HG03135 (cell line): ENCODE data around the gene PHC2.
"Not testable (repeated sequence)": the region's sequence is repeated elsewhere in the genome, so short reads cannot be mapped to it uniquely, and the experiment has no call there.

ENCODE experiments used
- ATAC-seq: cut with Tn5 transposase; IDR thresholded peaks from one replicate; pipeline ENCODE4 v1.9.1; 2021; ENCODE audit warnings: mild to moderate bottlenecking, moderate library complexity; ENCODE audit not compliant: unreplicated experiment

PHC2 gene

DNA sequence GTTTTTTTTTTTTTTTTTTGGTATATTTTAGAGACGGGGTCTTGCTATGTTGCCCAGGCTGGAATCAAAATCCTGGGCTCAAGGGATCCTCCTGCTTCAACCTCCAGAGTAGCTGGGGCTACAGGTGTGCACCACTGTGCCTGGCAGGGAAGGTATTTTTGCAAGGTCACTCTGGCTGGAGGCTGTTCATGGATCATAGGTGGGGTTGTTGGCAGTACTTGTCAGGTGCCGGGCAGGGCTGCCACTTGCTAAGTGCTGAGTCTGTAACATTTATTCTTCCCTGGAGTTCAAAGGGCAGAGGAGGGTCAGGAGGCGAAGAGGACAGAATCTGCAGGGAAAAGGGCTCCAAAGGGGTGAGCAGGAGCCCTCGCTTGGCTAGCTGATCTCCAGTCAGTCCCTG lies 134.1 kb downstream of the PHC2 start:
- no peak for ATAC-seq

DNA sequence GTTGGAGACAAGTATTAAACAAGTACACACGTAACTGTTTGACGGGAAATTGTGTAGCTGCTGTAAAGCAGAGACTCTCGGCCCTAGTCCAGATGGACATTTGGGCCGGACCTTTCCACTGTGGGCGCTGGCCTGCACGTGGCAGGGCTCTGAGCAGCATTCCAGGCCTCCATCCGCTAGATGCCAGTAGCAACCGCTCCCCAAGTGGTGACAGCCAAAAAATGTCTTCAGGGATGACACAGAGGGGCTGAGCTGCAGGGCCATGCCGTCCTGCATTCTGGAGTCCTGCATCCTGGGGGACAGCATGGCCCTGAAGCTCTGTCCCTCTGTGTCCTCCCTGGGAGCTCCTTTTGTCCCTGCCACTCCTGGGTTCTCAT lies 134.8 kb downstream of the PHC2 start:
- no peak for ATAC-seq

DNA sequence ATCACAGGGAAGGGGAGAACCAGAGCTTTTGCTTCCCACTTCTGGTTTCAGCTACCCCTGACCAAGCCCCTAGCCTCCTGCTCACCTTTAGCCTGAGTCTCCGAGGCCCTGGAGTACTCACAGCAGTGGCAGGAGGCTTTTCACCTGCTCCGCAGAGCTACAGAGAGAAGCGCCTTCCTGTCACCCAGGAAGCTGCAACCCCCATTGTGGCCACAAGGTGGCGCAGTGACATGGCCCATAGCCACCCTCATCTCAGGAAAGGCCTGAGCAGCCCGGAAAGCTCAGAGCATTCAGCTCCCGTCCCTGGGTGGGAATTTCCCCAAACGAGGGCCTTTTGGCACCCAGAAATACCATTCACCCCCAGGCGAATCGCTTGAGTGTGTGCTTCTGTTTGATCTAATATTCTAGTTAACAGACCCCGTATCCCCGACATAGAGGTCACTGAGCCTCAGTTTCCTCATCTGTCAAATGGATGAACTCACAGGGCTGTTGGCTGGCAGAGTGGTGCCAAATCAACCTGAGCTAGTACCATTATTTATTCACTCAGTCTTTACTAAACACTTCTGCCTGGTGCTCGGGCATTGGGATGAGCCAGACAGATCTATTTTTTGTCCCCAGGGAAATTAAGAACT lies 135.3 kb downstream of the PHC2 start:
- peak; percentile 70 for ATAC-seq

DNA sequence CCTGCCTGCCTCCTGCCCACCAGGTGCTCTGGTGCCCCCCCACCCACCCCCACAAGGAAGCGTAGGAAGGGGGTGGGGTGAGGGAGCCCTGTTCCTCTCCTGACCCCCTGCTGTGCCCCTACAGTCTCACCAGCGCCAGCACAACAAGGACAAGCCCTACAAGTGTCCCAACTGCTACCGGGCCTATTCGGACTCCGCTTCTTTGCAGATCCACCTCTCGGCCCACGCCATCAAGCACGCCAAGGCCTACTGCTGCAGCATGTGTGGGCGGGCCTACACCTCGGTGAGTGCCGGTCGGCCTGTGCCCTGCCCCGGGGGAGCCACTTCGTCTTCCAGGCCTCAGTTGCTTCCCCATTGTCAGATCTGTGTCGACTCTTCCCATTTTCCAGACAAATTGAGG lies 135.9 kb downstream of the PHC2 start:
- no peak for ATAC-seq

DNA sequence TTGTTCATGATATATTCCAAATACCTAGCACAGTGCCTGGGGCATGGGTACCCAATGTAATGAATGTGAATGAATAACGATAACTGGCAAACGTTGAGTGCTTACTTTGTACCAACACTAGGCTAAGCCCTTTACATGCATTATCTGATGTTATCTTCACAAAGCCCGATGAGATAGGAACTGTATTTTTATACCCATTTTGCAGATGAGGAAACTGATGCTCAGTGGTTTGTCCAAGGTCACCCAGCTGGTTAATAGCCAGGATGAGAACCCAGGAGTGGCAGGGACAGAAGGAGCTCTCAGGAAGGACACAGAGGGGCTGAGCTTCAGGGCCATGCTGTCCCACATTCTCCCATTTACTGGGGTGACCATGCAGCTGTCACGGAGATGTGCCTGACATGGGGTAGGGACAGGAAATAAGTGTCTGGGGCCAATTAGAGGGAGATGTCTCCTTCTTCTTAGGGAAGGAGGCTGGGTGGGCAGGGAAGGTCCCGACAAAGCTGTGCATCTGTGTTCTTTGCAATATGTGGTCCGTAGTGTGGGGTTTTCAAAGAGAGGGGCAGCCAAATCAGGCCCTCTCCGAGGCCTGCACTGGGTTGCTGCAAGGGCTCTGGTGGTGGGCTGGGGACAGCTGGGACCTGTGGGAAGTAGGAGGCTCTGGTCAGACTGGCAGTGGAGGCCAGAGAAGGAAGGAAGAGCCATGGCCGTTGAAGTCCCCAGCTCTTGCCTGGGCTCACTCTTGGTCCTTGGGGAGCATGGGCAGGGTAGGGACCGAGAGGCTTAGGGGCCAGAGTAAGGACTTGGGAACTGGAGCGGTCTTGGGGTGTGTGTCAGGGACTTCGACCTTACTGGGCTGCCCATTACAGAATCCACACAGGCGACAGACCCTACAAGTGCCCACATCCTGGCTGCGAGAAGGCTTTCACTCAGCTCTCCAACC lies 136.6 kb downstream of the PHC2 start:
- ATAC-seq: no peak

DNA sequence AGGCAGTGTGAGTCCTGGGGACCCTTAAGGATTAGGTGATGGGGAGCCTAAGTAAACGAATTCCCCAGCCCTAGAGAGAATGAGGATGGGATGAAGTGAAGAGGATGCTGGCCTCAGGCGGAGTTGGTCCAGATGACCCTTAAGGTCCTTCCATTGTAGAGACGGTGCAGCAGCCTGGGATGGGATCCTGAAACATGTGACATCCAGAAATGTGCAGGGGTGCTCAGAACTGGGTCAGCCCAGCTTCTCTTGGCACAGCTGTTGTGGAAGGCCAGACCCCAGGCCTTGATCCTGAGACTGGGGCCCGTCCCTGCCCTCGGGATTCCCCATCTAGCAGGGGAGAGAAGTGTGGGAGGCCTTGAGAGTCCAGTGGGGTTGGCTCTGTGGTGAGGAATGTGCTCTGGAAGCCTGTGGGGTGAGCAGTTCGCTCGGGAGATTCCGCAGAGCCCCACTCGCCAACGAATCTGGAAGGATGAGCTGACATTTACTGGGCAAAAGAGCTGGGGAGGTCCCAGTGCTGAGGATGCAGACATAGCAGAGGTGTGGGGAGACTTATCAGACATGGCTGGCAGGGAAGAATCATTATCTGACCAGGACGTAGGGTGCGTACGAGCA lies 138.1 kb downstream of the PHC2 start:
- ATAC-seq: no peak

DNA sequence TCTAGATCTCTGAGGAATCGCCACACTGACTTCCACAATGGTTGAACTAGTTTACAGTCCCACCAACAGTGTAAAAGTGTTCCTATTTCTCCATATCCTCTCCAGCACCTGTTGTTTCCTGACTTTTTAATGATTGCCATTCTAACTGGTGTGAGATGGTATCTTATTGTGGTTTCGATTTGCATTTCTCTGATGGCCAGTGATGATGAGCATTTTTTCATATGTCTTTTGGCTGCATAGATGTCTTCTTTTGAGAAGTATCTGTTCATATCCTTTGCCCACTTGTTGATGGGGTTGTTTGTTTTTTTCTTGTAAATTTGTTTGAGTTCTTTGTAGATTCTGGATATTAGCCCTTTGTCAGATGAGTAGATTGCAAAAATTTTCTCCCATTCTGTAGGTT lies 140.3 kb downstream of the PHC2 start:
- ATAC-seq: not testable (repeated sequence)

DNA sequence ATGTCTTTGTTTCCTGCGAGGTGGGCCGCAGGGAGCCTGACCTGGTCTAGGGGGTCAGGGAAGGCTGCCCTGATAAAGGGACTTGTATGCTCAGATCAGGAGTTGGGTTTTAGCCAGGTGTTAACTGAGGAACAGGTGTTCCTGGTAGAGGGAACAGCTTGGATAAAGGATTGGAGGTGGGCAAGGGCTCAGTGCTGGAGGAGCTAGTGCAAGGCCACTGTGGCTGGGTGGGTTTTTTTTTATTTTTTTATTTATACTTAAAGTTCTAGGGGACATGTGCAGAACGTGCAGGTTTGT lies 141.1 kb downstream of the PHC2 start:
- no peak for ATAC-seq

DNA sequence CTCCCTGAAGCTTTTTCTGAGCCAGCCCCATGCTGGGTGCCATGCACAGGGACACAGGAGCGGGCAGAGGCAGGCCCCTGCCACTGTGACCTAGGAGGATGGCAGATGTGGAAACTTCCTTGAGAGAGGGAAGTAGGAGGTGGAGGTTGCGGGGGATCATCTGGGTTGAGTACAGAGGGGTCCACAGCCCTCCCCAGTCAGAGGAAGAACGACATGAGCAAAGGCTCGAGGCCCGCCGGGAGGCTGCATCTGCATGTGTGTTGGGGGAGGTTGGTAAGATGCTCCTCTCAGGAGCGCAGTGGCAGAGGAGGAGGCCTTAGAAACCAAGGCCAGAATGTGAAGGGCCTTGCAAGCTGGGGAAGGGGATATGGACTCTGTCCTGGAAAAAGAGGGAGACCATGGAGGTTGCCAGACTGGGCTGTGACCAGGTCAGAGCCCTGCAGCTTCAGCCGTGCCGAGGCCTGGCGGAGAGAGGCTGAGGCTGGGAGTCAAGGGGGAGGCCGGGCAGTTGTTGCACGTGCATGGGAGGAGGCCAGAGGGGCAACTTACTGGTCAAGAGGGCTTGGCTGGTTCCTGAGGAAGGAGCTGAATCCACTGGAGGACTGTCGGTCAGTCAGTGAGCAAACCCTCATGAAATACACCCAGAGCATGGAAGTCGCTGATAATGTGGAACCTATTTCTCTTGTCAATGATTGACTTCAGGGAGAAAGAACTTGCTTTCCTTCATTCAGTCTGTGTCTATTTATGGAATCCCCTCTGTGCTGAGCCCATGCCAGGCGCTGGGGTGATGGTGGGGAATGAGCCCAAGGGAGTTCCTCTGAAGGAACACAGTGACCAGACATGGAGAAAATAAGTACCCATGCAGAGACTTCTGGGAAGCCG lies 141.7 kb downstream of the PHC2 start:
- ATAC-seq: no peak

DNA sequence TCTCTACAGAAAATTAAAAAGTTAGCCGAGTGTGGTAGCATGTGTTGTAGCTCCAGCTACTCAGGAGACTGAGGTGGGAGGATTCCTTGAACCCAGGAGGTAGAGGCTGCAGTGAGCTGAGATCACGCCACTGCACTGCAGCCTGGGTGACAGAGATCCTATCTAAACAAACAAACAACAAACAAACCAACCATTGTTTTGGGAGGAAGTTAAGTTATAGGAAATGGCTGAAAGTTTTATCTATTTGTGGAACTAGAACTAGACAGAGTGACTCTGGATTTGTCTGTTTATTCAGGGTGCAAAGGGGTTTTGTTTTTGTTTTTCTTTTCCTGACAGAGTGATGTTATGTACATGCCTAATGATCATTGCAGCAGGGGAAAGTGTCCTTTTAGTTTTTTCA lies 143.6 kb downstream of the PHC2 start:
- ATAC-seq: no peak

DNA sequence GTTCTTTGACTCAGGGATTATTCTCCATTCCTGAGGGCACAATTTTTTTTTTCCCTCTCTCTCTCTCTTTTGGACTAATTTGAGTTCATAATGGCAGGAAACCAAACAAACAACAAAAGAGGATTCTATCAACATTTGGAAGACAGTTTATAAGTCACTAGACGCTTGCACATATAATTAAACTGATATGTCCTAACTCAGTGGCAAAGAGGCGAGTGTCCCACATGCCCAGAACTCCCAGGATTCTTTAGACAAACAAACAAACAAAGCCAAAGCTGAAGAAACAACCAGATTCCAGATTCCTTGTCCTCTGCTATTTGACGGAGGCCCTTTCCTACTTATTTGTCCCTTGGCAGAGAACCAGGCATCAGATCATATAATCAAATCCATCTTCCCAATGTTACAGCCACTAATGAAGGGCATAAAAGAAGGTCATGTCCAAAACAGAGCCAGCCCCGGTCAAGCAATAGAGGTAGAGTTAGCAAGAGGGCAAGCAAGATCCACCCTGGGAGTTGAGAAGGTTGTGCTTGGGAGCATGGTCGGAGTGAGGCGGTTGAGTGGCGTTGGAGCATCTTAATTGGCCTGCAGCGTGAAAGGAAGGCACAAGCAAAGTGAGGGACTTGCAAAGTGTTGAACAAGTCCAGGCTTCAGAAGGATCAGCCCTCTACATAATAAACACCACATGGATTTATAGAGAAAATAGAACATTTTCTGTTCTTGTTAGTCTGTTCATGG lies 144.3 kb downstream of the PHC2 start:
- ATAC-seq: no peak

DNA sequence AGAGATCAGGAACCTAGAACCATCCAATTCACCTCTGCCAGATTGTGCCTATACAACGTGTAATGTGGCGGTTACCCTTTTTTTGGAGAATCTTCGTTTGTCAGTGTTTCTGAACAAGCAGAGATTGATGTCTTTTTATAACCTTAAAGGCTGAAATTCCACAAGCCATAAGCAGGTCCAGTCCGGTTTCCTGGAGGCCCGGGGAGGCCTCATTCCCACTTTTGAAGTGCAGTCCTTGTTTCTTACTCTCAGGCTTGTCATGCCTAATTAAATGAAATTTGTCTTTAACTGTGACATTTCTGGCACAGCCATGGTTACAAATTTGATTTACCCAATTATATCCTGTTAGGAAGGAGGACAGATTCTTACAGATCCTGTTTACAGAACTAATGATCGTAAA lies 146.8 kb downstream of the PHC2 start:
- no peak for ATAC-seq

DNA sequence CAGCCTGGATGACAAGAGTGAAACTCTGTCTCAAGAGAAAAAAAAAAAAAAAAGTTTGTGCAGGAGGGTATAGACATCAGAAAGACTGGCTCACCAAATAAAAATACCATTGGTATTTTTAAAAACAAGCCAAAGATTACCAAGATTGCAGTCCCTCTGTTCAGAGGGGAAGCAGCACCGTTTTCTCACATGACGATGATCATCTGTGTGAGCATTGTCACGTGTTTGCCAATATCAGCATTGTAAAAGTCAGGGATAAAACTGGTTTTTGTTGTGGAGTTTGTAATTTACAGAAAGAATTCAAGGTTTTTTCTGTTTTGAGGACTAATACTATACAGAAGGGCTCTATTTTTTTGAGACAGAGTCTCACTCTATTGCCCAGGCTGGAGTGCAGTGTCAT lies 148.1 kb downstream of the PHC2 start:
- ATAC-seq: no peak

DNA sequence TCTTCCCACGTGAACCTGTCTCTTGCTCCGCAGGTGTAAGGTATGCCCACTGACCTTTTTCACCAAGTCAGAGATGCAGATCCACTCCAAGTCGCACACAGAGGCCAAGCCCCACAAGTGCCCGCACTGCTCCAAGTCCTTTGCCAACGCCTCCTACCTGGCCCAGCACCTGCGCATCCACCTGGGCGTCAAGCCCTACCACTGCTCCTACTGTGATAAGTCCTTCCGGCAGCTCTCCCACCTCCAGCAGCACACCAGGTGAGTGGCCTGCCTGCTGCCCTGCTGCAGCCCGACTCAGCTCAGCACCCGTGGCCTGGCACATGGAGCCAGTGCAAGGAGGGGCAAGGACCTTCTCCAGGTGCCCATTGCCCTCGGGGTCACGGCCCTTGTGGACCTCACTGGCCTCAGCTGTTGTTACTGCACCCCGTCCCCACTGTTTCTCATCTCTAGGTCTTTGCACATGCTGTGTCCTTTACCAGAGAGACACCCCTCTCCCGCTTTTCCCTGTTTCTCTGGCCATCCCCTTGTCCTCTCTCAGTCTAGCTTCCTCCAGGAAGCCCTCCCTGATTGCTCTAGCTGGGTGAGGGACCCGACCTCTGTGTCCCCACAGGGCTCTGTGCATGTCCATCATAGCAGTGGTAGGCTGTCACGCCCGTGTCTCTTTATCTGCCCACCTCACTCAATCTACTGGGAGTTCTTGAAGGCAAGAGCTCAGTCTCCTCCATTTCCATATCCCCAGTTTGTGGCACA lies 149.2 kb downstream of the PHC2 start:
- no peak for ATAC-seq

DNA sequence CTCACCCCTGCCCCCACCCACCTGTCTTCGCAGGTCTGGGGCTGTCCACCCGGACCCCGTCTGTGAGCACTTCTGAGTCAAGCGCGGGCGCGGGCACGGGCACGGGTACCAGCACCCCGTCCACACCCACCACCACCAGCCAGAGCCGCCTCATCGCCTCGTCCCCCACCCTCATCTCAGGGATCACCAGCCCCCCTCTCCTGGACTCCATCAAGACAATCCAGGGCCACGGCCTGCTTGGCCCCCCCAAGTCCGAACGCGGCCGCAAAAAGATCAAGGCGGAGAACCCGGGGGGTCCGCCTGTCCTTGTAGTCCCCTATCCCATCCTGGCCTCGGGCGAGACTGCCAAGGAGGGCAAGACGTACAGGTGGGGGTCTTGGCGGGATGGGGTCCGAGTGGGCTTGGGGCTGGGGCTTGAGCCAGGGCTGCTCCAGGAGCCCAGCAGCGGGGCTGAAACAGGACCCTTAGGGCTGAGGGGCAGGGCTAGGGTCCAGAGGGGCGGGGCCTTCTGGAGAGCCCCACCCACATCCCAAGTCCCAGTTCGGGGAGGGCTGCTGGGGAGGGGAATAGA lies 150.7 kb downstream of the PHC2 start:
- no peak for ATAC-seq

DNA sequence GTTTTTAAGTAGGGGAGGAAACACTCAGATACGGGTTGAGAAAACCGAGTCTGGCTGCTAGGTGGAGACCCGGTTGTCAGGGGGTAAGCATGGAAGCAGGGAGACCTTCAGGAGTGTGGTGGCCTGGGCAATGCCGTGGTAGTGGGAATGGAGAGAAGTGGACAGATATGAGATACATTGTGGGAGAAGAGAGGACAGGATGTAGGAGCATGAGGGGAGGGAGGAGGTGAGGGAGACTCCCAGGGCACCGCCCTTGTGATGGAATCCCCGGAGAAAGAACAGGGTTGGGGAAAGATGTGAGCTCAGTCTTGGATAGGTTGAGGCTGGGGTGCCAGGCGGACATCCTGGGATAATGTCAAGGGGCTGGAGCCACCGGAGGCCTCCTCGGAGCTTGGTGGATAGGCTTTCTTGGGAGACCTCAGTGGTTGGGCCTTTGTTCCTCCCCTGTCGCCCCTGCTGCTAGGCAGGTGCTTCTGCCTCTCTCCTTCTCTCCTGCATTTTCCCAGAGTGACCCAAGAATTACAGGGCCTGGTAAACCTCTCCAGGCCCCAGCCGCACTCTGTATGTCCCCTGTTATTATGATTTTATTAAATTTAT lies 153.3 kb downstream of the PHC2 start:
- ATAC-seq: no peak

DNA sequence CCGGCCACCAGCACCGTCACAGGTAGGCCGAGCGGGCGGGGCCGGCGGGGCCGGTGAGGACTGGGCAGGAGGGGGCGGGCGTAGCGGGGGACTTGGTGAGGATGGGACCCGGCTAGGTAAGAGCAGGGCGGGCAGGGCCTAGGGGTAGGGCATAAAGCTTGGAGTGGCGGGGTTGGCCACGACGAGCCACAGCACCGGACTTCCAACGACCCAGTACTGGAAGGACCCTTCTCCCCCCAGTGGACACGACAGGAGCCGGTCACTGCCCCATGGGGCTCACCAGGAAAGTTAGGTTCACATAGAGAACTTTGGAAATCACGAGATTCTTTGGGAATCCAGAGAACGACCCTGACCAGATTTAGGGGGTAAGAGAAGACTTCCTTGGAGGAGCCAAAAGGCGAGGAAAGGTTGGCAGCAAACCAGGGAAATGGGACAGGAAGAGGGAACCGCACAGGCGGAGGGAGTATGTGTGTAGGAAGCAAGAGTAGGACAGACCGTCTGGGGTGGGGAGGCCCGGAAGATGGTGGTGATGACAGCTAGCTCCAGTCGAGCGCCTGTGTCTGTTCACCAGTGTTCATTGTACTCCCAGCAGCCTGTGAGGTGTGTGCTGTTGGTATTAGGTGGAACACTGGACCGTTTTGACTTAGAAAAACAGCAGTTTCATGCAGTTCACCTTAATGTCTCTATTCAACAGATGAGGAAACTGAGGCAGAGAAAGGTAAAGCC lies 154.2 kb downstream of the PHC2 start:
- no peak for ATAC-seq
